Measurements from ENCODE around the gene TRPC4AP.

Gene TRPC4AP

GRCh38 chr20:35003211-35004031 lies 89.2 kb downstream of the TRPC4AP start:
- FAIRE-seq (no peak), DNase-seq (ENCODE audit: insufficient read length, low spot score) (no peak)

GRCh38 chr20:35002426-35003210 lies 90.0 kb downstream of the TRPC4AP start:
- FAIRE-seq (no peak), DNase-seq (ENCODE audit: insufficient read length, low spot score) (no peak)

DNA sequence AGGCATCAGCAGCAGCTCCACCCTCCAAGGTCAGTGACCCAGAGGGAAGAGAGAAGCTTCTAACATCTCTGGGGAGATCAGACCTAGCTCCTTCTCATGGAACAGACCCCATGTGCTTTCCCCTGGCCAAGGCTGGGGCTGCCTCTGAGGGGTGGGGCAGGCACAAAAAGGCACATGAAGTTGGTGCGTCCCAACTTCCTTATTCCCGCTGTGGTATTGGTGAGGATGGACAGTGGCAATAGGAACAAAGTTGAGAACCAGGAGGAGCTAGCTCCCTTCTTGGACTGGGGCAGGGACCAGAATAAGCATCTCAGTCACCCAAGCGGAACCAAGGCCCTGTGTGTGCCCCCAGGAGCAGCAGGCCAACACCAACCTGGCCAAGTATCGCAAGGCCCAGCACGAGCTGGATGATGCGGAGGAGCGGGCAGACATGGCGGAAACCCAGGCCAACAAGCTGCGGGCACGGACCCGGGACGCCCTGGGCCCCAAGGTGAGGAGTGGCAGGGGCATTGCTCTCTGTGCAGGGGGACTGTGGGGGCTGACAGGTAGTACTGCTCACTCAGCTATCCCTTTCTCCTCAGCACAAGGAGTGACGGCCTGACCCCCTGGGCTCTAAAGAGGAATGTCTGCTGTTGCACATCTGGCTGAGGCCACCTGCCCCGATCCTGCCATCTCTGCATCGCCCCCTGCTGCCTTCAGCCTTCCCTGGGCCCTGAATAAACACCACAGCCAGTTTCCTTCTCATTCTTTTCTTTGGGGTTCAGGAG lies 90.8 kb downstream of the TRPC4AP start:
- no peak for DNase-seq (ENCODE audit: insufficient read length, low spot score)
- no peak for FAIRE-seq

DNA sequence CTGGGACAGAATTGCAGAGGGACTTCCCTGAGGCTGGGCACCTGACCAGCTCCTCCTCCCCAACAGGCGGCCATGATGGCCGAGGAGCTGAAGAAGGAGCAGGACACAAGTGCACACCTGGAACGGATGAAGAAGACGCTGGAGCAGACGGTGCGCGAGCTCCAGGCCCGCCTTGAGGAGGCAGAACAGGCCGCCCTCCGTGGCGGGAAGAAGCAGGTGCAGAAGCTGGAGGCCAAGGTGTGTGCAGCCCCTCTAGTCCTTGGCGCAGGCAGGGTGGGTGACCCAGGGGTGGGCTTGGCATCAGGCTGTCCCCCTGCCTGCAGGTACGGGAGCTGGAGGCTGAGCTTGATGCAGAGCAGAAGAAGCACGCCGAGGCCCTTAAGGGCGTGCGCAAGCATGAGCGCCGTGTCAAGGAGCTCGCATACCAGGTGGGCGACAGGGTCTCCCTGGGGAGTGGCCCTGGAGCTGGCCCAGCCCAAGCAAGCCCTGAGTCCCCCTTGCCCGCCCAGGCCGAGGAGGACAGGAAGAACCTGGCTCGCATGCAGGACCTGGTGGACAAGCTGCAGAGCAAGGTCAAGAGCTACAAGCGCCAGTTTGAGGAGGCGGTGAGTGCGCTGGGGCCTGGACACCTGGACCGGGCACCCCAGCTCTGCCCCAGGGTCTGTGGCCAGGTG lies 91.5 kb downstream of the TRPC4AP start:
- DNase-seq (ENCODE audit: insufficient read length, low spot score) (no peak), FAIRE-seq (no peak)

- FAIRE-seq (no peak), DNase-seq (ENCODE audit: insufficient read length, low spot score) (no peak)
Measured at GRCh38 chr20:35000311-35000921, 92.2 kb downstream of the TRPC4AP start.

DNA sequence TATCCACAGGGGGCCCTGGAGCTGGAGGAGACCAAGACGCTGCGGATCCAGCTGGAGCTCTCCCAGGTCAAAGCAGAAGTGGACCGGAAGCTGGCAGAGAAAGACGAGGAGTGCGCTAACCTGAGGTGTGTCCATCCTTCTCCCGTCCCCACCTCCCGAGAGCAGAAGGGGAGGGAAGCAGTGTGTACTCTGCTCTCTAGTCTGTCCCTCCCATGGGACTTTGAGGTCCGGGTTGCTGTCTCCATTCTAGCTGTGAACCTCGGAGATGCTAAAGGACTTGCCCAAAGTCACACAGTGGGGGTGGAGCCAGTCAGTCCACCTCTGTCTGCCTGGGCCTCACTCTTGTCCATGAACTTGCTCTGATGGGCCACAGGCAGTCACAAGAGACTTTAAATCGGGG lies 92.8 kb downstream of the TRPC4AP start:
- DNase-seq (ENCODE audit: insufficient read length, low spot score) (no peak), FAIRE-seq (no peak)

GRCh38 chr20:34999021-34999451 lies 93.6 kb downstream of the TRPC4AP start:
- DNase-seq (ENCODE audit: insufficient read length, low spot score) (no peak), FAIRE-seq (no peak)

GRCh38 chr20:34998331-34998950 lies 94.2 kb downstream of the TRPC4AP start:
- no peak for DNase-seq (ENCODE audit: insufficient read length, low spot score)
- FAIRE-seq: no peak

- FAIRE-seq: no peak
Measured at GRCh38 chr20:34997774-34998173, 94.8 kb downstream of the TRPC4AP start.

DNA sequence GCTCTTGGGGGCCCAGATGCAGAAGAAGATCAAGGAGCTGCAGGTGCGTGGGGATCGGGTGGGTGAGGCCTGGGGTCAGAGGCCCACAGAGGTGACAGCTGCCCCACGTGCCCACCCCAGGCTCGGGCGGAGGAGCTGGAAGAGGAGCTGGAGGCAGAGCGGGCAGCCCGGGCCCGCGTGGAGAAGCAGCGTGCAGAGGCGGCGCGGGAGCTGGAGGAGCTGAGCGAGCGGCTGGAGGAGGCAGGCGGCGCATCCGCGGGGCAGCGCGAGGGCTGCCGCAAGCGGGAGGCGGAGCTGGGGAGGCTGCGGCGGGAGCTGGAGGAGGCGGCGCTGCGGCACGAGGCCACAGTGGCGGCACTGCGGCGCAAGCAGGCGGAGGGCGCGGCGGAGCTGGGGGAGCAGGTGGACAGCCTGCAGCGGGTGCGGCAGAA lies 95.5 kb downstream of the TRPC4AP start:
- FAIRE-seq (no peak), DNase-seq (ENCODE audit: insufficient read length, low spot score) (no peak)

More at GRCh38 chr20:34997774-34998173, 94.8 kb downstream of the TRPC4AP start:
- no peak for DNase-seq (ENCODE audit: insufficient read length, low spot score)

DNA sequence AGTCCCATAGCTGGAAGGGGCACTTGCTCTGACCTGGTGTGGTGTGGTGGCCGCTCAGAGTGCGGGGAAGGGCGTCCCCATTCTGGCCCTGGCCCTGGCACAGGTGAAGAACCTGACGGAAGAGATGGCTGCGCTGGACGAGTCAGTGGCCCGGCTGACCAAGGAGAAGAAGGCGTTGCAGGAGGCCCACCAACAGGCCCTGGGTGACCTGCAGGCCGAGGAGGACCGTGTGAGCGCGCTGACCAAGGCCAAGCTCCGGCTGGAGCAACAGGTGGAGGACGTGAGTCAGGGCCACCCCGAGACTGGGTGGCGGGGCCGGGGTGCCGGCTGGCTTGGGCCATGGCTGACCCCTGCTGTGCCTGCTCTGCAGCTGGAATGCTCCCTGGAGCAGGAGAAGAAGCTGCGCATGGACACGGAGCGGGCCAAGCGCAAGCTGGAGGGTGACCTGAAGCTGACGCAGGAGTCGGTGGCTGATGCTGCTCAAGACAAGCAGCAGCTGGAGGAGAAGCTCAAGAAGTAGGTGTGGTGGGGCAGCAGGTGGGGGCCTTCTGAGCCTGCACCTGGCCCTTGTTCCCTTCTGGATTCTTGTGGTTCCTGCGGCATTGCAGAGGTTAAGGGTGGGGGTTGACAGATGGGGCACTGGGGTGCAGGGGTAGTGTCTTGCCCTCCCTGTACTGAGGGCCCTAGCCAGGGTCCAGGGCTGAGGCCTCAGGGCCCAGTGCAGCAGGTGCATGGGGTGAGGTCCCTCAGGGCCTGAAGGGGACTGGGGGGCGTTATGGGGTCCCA lies 96.2 kb downstream of the TRPC4AP start:
- no peak for FAIRE-seq

GRCh38 chr20:34995696-34996095 lies 96.9 kb downstream of the TRPC4AP start:
- DNase-seq (ENCODE audit: insufficient read length, low spot score) (no peak), FAIRE-seq (no peak)

More for the DNA sequence above, 96.2 kb downstream of the TRPC4AP start:
- no peak for DNase-seq (ENCODE audit: insufficient read length, low spot score)

- FAIRE-seq: no peak
Measured at GRCh38 chr20:34995192-34995591, 97.4 kb downstream of the TRPC4AP start.

GRCh38 chr20:34994509-34995131 lies 98.0 kb downstream of the TRPC4AP start:
- FAIRE-seq: no peak
- no peak for DNase-seq (ENCODE audit: insufficient read length, low spot score)

More at GRCh38 chr20:34995192-34995591, 97.4 kb downstream of the TRPC4AP start:
- DNase-seq (ENCODE audit: insufficient read length, low spot score): no peak

DNA sequence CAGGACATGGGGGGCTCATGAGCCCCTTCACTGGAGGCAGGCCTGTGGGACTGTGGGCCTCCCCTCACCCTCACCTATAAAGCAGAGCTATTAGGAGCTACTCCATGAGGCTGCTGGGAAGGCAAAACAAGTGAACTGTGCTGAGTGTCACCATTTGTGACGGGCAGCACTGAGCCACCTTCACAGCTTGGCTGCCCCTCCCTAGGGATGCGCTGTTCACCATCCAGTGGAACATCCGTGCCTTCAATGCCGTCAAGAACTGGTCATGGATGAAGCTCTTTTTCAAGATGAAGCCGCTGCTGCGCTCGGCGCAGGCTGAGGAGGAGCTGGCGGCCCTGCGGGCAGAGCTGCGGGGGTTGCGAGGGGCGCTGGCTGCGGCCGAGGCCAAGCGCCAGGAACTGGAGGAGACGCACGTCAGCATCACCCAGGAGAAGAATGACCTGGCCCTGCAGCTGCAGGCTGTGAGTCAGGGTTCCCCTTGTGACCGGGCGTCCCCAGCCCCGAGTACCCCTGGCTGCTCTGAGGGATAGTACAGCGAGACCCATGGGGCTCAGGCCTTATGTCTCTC lies 98.6 kb downstream of the TRPC4AP start:
- FAIRE-seq (no peak), DNase-seq (ENCODE audit: insufficient read length, low spot score) (no peak)

DNA sequence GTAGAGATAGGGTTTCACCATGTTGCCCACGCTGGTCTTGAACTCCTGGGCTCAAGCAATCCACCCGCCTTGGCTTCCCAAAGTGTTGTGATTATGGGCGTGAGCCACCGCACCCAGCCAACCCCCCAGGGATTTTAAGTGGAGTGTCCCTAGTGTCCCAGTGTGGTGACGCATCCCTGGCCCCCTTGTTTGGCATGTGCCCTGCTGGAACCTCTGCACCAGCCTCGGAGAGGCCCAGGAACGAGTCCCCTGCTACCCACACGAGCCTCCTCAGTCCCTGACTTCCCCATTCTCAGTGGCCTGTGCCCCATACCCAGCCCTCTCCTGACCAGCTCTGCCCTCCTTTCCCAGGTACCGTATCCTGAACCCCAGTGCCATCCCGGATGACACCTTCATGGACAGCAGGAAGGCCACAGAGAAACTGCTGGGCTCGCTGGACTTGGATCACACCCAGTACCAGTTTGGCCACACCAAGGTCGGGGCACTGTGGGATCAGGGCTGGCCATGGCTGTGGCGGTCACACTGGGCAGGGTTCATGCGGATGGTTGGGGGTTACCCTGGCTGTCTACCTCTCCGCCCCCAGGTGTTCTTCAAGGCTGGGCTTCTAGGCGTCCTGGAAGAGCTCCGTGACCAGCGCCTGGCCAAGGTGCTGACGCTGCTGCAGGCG lies 99.7 kb downstream of the TRPC4AP start:
- no peak for DNase-seq (ENCODE audit: insufficient read length, low spot score)
- no peak for FAIRE-seq

GRCh38 chr20:34990661-34991214 lies 101.9 kb downstream of the TRPC4AP start:
- FAIRE-seq: no peak
- no peak for DNase-seq (ENCODE audit: insufficient read length, low spot score)
